Neural cell (in vitro differentiated cells): ENCODE results near the gene ARHGAP45. TPM values are rescaled to one million over a fixed set of nuclear protein-coding genes. Genes with fewer than 3 reads are reported as not detected.

Experiments
- H2AFZ ChIP-seq: fragments of 200-600, 300-800 bp; sonication (generic), shearing (Covaris generic); 2 replicates; pipeline ENCODE4 v1.6.0; 2014; ENCODE audit warnings: low read depth, mild to moderate bottlenecking, antibody characterized with exemption, low read length, moderate library complexity
- H3F3A ChIP-seq: fragments of 200-600 bp; shearing (Covaris generic); 2 replicates; pipeline ENCODE4 v1.6.1; 2016; ENCODE audit warnings: mild to moderate bottlenecking, moderate library complexity, mixed read lengths, antibody characterized with exemption, low read length; ENCODE audit not compliant: insufficient read depth, poor library complexity, severe bottlenecking
- H3K27ac ChIP-seq: fragments of 200-600, 300-800 bp; sonication (generic), shearing (Covaris generic); 2 replicates; pipeline ENCODE4 v1.5.1; 2014; ENCODE audit warnings: mild to moderate bottlenecking, low read length, moderate library complexity
- H3K27me3 ChIP-seq: fragments of 300-800, 200-600 bp; sonication (generic), shearing (Covaris generic); 2 replicates; pipeline ENCODE4 v1.6.0; 2014; ENCODE audit warnings: mild to moderate bottlenecking, low read depth, low read length, moderate library complexity; ENCODE audit not compliant: insufficient read depth
- H3K36me3 ChIP-seq: fragments of 300-800, 200-600 bp; sonication (generic), shearing (Covaris generic); 2 replicates; pipeline ENCODE4 v1.5.1; 2014; ENCODE audit warnings: mild to moderate bottlenecking, antibody characterized with exemption, low read length, moderate library complexity; ENCODE audit not compliant: insufficient read depth
- H3K4me2 ChIP-seq: fragments of 300-800, 200-600 bp; sonication (generic), shearing (Covaris generic); 2 replicates; pipeline ENCODE4 v1.6.0; 2014; ENCODE audit warnings: mild to moderate bottlenecking, low read length
- H3K4me3 ChIP-seq: fragments of 300-800, 200-600 bp; sonication (generic), shearing (Covaris generic); 2 replicates; pipeline ENCODE4 v1.5.1; 2014; ENCODE audit warnings: mild to moderate bottlenecking, low read length, moderate library complexity
- H3K79me2 ChIP-seq: fragments of 200-600 bp; shearing (Covaris generic); replicated peaks from 2 replicates; pipeline ENCODE4 v1.6.0; 2014; ENCODE audit warnings: mild to moderate bottlenecking, low read length, moderate library complexity; ENCODE audit not compliant: insufficient read depth
- H3K9ac ChIP-seq: fragments of 300-800, 200-600 bp; sonication (generic), shearing (Covaris generic); 2 replicates; pipeline ENCODE4 v1.6.1; 2016; ENCODE audit warnings: mild to moderate bottlenecking, low read length, mixed read lengths
- H3K9me2 ChIP-seq: fragments of 200-600 bp; shearing (Covaris generic); 2 replicates; pipeline ENCODE4 v1.6.1; 2016; ENCODE audit warnings: mild to moderate bottlenecking, low read length, mixed read lengths; ENCODE audit not compliant: insufficient read depth
- H3K9me3 ChIP-seq: fragments of 200-600, 300-800 bp; sonication (generic), shearing (Covaris generic); 2 replicates; pipeline ENCODE4 v1.6.1; 2016; ENCODE audit warnings: mild to moderate bottlenecking, mixed run types, low read length, moderate library complexity, mixed read lengths
- H4K20me1 ChIP-seq: fragments of 200-600 bp; shearing (Covaris generic); 2 replicates; pipeline ENCODE4 v1.6.1; 2016; ENCODE audit warnings: mild to moderate bottlenecking, mixed run types; ENCODE audit not compliant: insufficient read depth
- EP300 ChIP-seq: fragments of 450-650 bp; conservative IDR thresholded peaks from 2 replicates; pipeline ENCODE4 v1.6.1; 2014; ENCODE audit warnings: antibody characterized with exemption, mild to moderate bottlenecking, moderate library complexity; ENCODE audit not compliant: poor library complexity, severe bottlenecking
- EZH2 ChIP-seq: fragments of 200-600, 300-800 bp; shearing (Covaris generic), sonication (generic); IDR thresholded peaks from 2 replicates; pipeline ENCODE4 v1.6.1; 2014; ENCODE audit warnings: antibody characterized with exemption, low read length, borderline replicate concordance, mild to moderate bottlenecking; ENCODE audit not compliant: insufficient read depth, poor library complexity, severe bottlenecking
- MXI1 ChIP-seq: fragments of 450-650 bp; conservative IDR thresholded peaks from 2 replicates; pipeline ENCODE4 v1.6.1; 2014; ENCODE audit warnings: antibody characterized with exemption, mild to moderate bottlenecking; ENCODE audit not compliant: poor library complexity, severe bottlenecking
- POLR2AphosphoS5 ChIP-seq: IDR thresholded peaks from 2 replicates; pipeline ENCODE4 v1.6.1; 2012
- RAD21 ChIP-seq: fragments of 450-650 bp; conservative IDR thresholded peaks from 2 replicates; pipeline ENCODE4 v1.6.1; 2014; ENCODE audit warnings: antibody characterized with exemption, mild to moderate bottlenecking, moderate library complexity
- REST ChIP-seq: IDR thresholded peaks from 2 replicates; pipeline ENCODE4 v1.6.1; 2012; ENCODE audit warnings: borderline replicate concordance
- SMC3 ChIP-seq: fragments of 450-650 bp; conservative IDR thresholded peaks from 2 replicates; pipeline ENCODE4 v1.6.1; 2014; ENCODE audit warnings: antibody characterized with exemption, mild to moderate bottlenecking, moderate library complexity; ENCODE audit not compliant: poor library complexity
- TAF1 ChIP-seq: IDR thresholded peaks from 2 replicates; pipeline ENCODE4 v1.6.1; 2012; ENCODE audit warnings: low read depth
- polyA plus RNA-seq: library from polyadenylated mRNA; depleted of rRNA; stranded (reverse); fragments of >200 nt; gene quantifications from 2 replicates; pipeline ENCODE4 v1.2.3, GENCODE V29; 2014
- TF ChIP-seq, protein P1 (sequence below): fragments of 450-650 bp; IDR thresholded peaks from 2 replicates; pipeline ENCODE4 v1.5.1; 2014; ENCODE audit warnings: antibody characterized with exemption, mild to moderate bottlenecking, moderate library complexity; ENCODE audit not compliant: poor library complexity, severe bottlenecking

ARHGAP45 gene
- polyA plus RNA-seq, 1 donor from 2014 or later = 3.3 TPM

GRCh38 chr19:1085676-1086442 lies 18.9 kb downstream of the ARHGAP45 start:
- Histone ChIP-seq H3K79me2 (no peaks in the 10 kb centered on the region), H3K9me2 (no peaks in the 10 kb centered on the region), H4K20me1 (no peaks in the 10 kb centered on the region), H3F3A (no peaks in the 10 kb centered on the region), H3K27ac (no peak overlapping the region), H3K27me3 (no peaks in the 10 kb centered on the region), H2AFZ (no peak overlapping the region), H3K4me3 (no peak overlapping the region), H3K9ac (no peak overlapping the region), H3K4me2 (no peak overlapping the region), H3K36me3 (no peaks in the 10 kb centered on the region), H3K9me3 (no peaks in the 10 kb centered on the region)
- TF ChIP-seq EP300 (no peak), RAD21 (no peak), REST (no peak), POLR2AphosphoS5 (no peak), EZH2 (no peak), MXI1 (no peak), TAF1 (no peak), SMC3 (no peak)
- TF ChIP-seq, protein P1, sequence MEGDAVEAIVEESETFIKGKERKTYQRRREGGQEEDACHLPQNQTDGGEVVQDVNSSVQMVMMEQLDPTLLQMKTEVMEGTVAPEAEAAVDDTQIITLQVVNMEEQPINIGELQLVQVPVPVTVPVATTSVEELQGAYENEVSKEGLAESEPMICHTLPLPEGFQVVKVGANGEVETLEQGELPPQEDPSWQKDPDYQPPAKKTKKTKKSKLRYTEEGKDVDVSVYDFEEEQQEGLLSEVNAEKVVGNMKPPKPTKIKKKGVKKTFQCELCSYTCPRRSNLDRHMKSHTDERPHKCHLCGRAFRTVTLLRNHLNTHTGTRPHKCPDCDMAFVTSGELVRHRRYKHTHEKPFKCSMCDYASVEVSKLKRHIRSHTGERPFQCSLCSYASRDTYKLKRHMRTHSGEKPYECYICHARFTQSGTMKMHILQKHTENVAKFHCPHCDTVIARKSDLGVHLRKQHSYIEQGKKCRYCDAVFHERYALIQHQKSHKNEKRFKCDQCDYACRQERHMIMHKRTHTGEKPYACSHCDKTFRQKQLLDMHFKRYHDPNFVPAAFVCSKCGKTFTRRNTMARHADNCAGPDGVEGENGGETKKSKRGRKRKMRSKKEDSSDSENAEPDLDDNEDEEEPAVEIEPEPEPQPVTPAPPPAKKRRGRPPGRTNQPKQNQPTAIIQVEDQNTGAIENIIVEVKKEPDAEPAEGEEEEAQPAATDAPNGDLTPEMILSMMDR = no peak

GRCh38 chr19:1086613-1087012 lies 19.6 kb downstream of the ARHGAP45 start:
- Histone ChIP-seq H3K27ac (no peak overlapping the region), H3K9me3 (no peaks in the 10 kb centered on the region), H3K27me3 (no peaks in the 10 kb centered on the region), H2AFZ (no peak overlapping the region), H3K9me2 (no peaks in the 10 kb centered on the region), H3K9ac (no peak overlapping the region), H4K20me1 (no peaks in the 10 kb centered on the region), H3K4me2 (no peak overlapping the region), H3K4me3 (no peak overlapping the region), H3K79me2 (no peaks in the 10 kb centered on the region), H3K36me3 (no peaks in the 10 kb centered on the region), H3F3A (no peaks in the 10 kb centered on the region)
- TF ChIP-seq REST = no peak
